ENCODE results near the gene DYNC1H1.

The DYNC1H1 gene

GRCh38 chr14:102037686-102038085, 73.3 kb downstream of the DYNC1H1 start:
- no peak for DNase-seq (ENCODE audit: low read depth, low spot score)

GRCh38 chr14:102039157-102039556, 74.8 kb downstream of the DYNC1H1 start:
- no peak for DNase-seq (ENCODE audit: low read depth, low spot score)

GRCh38 chr14:102040153-102040552, 75.8 kb downstream of the DYNC1H1 start:
- DNase-seq (ENCODE audit: low read depth, low spot score) = no peak

- no peak for DNase-seq (ENCODE audit: low read depth, low spot score)
These were observed 78.3 kb downstream of the DYNC1H1 start for GRCh38 chr14:102042699-102043098.

GRCh38 chr14:102043251-102044025, 79.1 kb downstream of the DYNC1H1 start:
- no peak for DNase-seq (ENCODE audit: low read depth, low spot score)

GRCh38 chr14:102044566-102044965, 80.2 kb downstream of the DYNC1H1 start:
- no peak for DNase-seq (ENCODE audit: low read depth, low spot score)

- DNase-seq (ENCODE audit: low read depth, low spot score) = no peak
These were observed 82.2 kb downstream of the DYNC1H1 start for GRCh38 chr14:102046337-102047278.

- no peak for DNase-seq (ENCODE audit: low read depth, low spot score)
These were observed 83.6 kb downstream of the DYNC1H1 start for GRCh38 chr14:102047808-102048540.

- DNase-seq (ENCODE audit: low read depth, low spot score) = no peak
These were observed 85.1 kb downstream of the DYNC1H1 start for GRCh38 chr14:102049258-102050025.

- no peak for DNase-seq (ENCODE audit: low read depth, low spot score)
These were observed 85.6 kb downstream of the DYNC1H1 start for GRCh38 chr14:102050026-102050405.

GRCh38 chr14:102050625-102051024, 86.3 kb downstream of the DYNC1H1 start:
- DNase-seq (ENCODE audit: low read depth, low spot score) = no peak

- DNase-seq (ENCODE audit: low read depth, low spot score) = no peak
These were observed 88.1 kb downstream of the DYNC1H1 start for GRCh38 chr14:102052522-102052921.

- DNase-seq (ENCODE audit: low read depth, low spot score) = no peak
These were observed 91.0 kb downstream of the DYNC1H1 start for GRCh38 chr14:102055181-102055901.

- no peak for DNase-seq (ENCODE audit: low read depth, low spot score)
These were observed 92.5 kb downstream of the DYNC1H1 start for GRCh38 chr14:102056694-102057442.

- DNase-seq (ENCODE audit: low read depth, low spot score) = no peak
These were observed 93.2 kb downstream of the DYNC1H1 start for GRCh38 chr14:102057480-102058114.

- DNase-seq (ENCODE audit: low read depth, low spot score) = no peak
These were observed 93.8 kb downstream of the DYNC1H1 start for GRCh38 chr14:102058146-102058545.

- no peak for DNase-seq (ENCODE audit: low read depth, low spot score)
These were observed 94.6 kb downstream of the DYNC1H1 start for GRCh38 chr14:102058961-102059360.

- peak; percentile 14 for DNase-seq (ENCODE audit: low read depth, low spot score)
These were observed 98.9 kb downstream of the DYNC1H1 start for GRCh38 chr14:102063109-102063807.

Data from activated naive CD8-positive, alpha-beta T cell treated with anti-CD3 and anti-CD28 coated beads, Interleukin-2, amount 50 U/mL, for 16 hours (primary cell).